ENCODE data around the gene PGA5. TPM values are rescaled to one million over a fixed set of nuclear protein-coding genes. Genes with fewer than 3 reads are reported as not detected.

The PGA5 gene
- total and polyA plus RNA-seq, 9 of the 15 experiments (the other 6 are each of a cell fraction or from before 2014, with no cell fraction given) = not detected

DNA sequence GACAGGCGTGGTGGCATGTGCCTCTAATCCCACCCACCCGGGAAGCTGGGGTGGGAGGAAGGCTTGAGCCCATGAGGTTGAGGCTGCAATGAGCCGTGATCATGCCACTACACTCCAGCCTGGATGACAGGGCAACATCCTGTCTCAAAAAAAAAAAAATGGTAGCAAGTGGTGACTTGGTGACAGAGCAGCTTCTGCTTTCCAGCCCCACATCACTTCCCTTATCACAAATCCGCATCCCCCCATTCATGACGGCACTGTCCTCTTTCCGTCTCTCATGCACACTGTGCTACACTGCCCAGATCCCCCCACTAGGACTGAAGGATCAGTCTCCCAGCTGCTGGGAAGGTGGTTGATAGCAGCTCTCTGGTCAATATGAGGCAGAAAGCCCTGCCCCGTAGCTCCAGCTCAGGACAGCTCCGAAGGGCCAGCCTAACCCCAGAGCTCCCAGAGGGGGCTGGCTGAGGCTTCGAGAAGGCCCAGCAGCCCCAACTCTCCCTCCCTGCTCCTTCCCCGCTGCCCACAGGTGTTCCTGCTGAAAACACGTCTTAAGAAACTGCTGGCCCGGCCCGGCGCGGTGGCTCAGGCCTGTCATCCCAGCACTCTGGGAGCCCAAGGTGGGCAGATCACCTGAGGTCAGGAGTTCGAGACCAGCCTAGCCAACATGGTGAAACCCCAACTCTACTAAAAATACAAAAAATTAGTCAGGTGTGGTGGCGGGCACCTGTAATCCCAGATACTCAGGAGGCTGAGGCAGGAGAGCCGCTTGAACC lies 15.9 kb downstream of the PGA5 start:
- H3K27ac ChIP-seq (ENCODE audit: extremely low read depth, low read depth, low read length) = no peak overlapping the region
- no peak for ATAC-seq
- no TSS peak for BruUV-seq (replicated peaks)
- no peak overlapping the region for H3K4me3 ChIP-seq
- ChIA-PET CTCF (ENCODE audit: low intra/inter-chr PET ratio) (no interaction called here), POLR2A (interaction anchor here (0.6 to 1.9 kb wide), 6 partner anchors 10 to 285 kb away, joined by 3 to 5 read pairs (median 4); no protein-coding TSS in a partner anchor)
- TF ChIP-seq POLR2AphosphoS2 (IDR thresholded peaks at IDR 0.05; ENCODE audit: low read length) (no peak), ZNF311 (CRISPR knock-in tag; IDR thresholded peaks at IDR 0.05) (no peak), PHTF2 (CRISPR knock-in tag; IDR thresholded peaks at IDR 0.05) (no peak)
- TF ChIP-seq, protein P1, sequence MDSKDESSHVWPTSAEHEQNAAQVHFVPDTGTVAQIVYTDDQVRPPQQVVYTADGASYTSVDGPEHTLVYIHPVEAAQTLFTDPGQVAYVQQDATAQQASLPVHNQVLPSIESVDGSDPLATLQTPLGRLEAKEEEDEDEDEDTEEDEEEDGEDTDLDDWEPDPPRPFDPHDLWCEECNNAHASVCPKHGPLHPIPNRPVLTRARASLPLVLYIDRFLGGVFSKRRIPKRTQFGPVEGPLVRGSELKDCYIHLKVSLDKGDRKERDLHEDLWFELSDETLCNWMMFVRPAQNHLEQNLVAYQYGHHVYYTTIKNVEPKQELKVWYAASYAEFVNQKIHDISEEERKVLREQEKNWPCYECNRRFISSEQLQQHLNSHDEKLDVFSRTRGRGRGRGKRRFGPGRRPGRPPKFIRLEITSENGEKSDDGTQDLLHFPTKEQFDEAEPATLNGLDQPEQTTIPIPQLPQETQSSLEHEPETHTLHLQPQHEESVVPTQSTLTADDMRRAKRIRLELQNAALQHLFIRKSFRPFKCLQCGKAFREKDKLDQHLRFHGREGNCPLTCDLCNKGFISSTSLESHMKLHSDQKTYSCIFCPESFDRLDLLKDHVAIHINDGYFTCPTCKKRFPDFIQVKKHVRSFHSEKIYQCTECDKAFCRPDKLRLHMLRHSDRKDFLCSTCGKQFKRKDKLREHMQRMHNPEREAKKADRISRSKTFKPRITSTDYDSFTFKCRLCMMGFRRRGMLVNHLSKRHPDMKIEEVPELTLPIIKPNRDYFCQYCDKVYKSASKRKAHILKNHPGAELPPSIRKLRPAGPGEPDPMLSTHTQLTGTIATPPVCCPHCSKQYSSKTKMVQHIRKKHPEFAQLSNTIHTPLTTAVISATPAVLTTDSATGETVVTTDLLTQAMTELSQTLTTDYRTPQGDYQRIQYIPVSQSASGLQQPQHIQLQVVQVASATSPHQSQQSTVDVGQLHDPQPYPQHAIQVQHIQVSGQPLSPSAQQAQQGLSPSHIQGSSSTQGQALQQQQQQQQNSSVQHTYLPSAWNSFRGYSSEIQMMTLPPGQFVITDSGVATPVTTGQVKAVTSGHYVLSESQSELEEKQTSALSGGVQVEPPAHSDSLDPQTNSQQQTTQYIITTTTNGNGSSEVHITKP (IDR thresholded peaks at IDR 0.05; ENCODE audit: partially characterized antibody) = peak; percentile 26
- H3K79me2 ChIP-seq (ENCODE audit: control insufficient read depth, insufficient read depth, low read length) = no peaks in the 10 kb centered on the region
- FAIRE-seq = peak; percentile 57
- H3K4me2 ChIP-seq (ENCODE audit: insufficient read depth, low read length) = no peak overlapping the region
- intact Hi-C loops (cut with micrococcal nuclease) (loop anchor here (5.0 kb wide), 2 partner anchors 45 to 75 kb away; partner anchors contain the start of genes DDB1 and TKFC), in situ Hi-C loops (cut with MboI) (loop anchor here (5.0 kb wide), 1 partner anchor 130 kb away; no protein-coding TSS in a partner anchor)
- H3K27me3 ChIP-seq (ENCODE audit: control insufficient read depth in 2 of 2, insufficient read depth in 2 of 2, low read length in 2 of 2) = peaks cover 0 to 1% of the 10 kb centered on the region in 2 experiments; a peak in 1 of 5 replicates
- peak overlapping the region in 1 of 2 experiments; percentile 68; a peak in 1 of 4 replicates for H3K9ac ChIP-seq (ENCODE audit: insufficient read depth in 1 of 2, low read depth in 2 of 2, low read length in 2 of 2)
- no peaks in the 10 kb centered on the region for H3K9me1 ChIP-seq (ENCODE audit: control insufficient read depth, insufficient read depth, low read length)
- no peaks in the 10 kb centered on the region for H4K20me1 ChIP-seq (replicated peaks; ENCODE audit: control insufficient read depth, insufficient read depth, low read length)
- H3K36me3 ChIP-seq (ENCODE audit: control insufficient read depth, insufficient read depth, low read length) = no peaks in the 10 kb centered on the region
- no peak for DNase-seq (ENCODE audit: extremely low read depth in 1 of 4, low spot score in 3 of 4)
- WGBS (ENCODE audit: insufficient coverage, low coverage, missing lambda C conversion rate) = 74% methylated on average over 15 of the region's 18 CpGs
- no peaks in the 10 kb centered on the region for H3K9me3 ChIP-seq (replicated peaks; ENCODE audit: control insufficient read depth, insufficient read depth, low read depth, low read length)
- H3K4me1 ChIP-seq (replicated peaks in 1 of 2; ENCODE audit: control insufficient read depth in 2 of 2, insufficient read depth in 2 of 2, low read length in 2 of 2) = peaks cover 0 to 13% of the 10 kb centered on the region in 2 experiments; a peak in 2 of 5 replicates
- no peak overlapping the region for H2AFZ ChIP-seq (ENCODE audit: low read depth, low read length)

Data from K562 (cell line).